ENCODE data around the gene STK35. TPM values are rescaled to one million over a fixed set of nuclear protein-coding genes. Genes with fewer than 3 reads are reported as not detected.

Gene STK35
- total RNA-seq, 1 donor, result 20.3 TPM

DNA sequence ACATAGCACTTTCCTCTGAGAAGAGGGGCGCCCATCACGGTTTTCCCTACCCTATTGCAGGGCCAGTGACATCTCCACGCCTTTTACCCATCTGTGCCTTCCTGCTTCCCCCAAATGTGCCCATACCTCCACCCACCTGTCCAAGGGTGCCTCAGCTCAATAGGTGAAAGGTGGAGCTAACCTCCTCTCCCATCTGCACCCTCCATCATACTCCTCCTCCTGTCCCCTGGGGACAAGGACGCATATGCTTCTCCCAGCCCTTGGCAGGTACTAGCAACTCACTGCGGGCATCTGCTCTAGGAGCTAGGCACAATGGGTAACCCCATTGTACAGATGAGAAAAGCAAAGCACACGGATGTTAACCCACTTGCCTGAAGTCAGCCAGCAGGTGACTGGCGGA lies 62.8 kb downstream of the STK35 start:
- no peak overlapping the region for H3K4me3 ChIP-seq (ENCODE audit: low read depth, low read length)
- TF ChIP-seq CTCF (IDR thresholded peaks at IDR 0.05; ENCODE audit: insufficient read depth, low read depth, low read length), result no peak
- no peak for DNase-seq (ENCODE audit: low read depth)

- no peak for DNase-seq (ENCODE audit: low read depth)
- H3K4me3 ChIP-seq (ENCODE audit: low read depth, low read length), result no peak overlapping the region
These were observed 63.3 kb downstream of the STK35 start for GRCh38 chr20:2164966-2165365.

DNA sequence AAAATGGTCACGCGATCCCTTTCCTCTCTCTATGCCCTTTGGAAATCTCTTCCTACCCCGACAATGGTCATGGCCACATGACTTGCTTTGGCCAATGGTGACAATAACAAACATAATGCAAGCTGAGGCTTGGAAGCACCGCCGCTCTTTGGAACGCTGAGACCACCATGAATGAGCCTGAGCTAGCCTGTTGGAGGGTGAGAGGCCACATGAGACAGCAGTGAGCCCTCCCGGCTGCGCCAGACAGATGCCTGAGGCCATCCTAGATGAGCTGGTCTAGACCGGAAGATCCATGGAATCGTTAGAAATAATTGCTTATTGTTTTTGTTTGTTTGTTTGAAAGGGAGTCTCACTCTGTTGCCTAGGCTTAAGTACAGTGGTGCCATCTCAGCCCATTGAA lies 64.2 kb downstream of the STK35 start:
- DNase-seq (ENCODE audit: low read depth), result no peak
- no peak overlapping the region for H3K4me3 ChIP-seq (ENCODE audit: low read depth, low read length)
- no peak for TF ChIP-seq CTCF (IDR thresholded peaks at IDR 0.05; ENCODE audit: insufficient read depth, low read depth, low read length)

More at GRCh38 chr20:2164966-2165365, 63.3 kb downstream of the STK35 start:
- no peak for TF ChIP-seq CTCF (IDR thresholded peaks at IDR 0.05; ENCODE audit: insufficient read depth, low read depth, low read length)

DNA sequence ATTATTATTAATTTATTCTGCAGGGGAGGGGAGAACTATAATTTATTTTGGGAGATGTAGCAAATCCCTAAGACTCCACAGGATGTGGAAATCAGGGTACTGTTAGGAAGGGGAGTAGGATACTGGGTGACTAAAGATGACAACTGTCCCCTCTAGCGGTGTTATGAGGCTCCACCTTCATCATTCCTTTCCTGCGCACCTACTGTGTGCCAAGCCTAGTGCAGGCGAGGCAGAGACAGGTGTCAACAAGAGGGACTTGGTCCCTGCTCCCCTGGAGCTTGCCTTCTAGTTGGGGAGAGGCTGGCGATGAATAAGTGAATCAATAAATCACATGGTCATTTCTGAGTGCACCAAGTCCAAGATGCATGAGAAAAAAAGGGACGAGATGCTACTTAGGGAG lies 65.5 kb downstream of the STK35 start:
- no peak for DNase-seq (ENCODE audit: low read depth)
- TF ChIP-seq CTCF (IDR thresholded peaks at IDR 0.05; ENCODE audit: insufficient read depth, low read depth, low read length), result no peak
- no peak overlapping the region for H3K4me3 ChIP-seq (ENCODE audit: low read depth, low read length)

DNA sequence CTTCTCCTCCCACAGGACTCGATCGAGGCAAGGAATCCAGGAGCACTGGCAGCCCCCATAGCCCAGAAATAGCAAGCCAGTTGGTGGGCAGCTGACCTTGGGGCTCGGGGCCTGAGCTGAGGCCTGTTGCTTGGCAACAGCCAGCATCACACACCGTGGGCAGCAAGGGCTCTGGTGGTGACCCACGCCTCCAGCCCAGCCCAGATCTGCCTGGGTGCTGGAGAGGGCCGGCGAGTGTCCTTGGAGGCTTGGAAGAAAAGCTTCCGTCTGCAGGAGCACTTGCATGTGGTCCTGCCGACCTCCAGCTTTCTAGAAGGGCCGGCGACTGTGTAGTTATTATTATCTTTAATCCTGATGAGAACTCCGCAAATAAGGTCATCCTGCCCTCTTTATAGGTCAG lies 67.3 kb downstream of the STK35 start:
- no peak overlapping the region for H3K4me3 ChIP-seq (ENCODE audit: low read depth, low read length)
- no peak for TF ChIP-seq CTCF (IDR thresholded peaks at IDR 0.05; ENCODE audit: insufficient read depth, low read depth, low read length)
- DNase-seq (ENCODE audit: low read depth), result no peak

DNA sequence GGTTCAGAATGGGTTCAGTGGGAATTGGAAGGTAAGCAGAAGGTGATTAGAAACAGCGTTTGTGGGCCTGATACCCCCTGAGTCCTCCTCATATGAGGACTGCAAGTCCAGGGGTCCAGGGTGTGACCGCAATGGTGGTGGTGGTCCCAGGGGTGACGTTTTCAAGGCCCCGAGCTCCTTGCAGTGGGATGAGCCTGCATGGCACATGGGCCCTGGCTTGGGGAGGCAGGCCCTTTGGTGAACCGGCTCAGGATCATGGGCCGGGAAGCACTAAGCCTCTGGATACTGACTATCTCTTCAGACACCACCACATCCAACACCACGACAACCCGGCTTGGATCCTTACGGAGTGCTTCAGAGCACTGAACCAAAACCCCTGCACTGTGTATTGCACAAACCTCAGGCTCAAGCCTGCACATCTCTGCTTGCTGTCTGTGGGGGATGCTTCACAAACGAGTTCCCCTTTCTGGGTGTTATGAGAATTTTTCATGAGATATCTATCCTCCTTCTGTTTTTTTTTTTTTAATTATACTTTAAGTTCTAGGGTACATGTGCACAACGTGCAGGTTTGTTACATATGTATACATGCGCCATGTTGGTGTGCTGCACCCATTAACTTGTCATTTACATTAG lies 67.9 kb downstream of the STK35 start:
- no peak overlapping the region for H3K4me3 ChIP-seq (ENCODE audit: low read depth, low read length)
- no peak for TF ChIP-seq CTCF (IDR thresholded peaks at IDR 0.05; ENCODE audit: insufficient read depth, low read depth, low read length)
- no peak for DNase-seq (ENCODE audit: low read depth)

DNA sequence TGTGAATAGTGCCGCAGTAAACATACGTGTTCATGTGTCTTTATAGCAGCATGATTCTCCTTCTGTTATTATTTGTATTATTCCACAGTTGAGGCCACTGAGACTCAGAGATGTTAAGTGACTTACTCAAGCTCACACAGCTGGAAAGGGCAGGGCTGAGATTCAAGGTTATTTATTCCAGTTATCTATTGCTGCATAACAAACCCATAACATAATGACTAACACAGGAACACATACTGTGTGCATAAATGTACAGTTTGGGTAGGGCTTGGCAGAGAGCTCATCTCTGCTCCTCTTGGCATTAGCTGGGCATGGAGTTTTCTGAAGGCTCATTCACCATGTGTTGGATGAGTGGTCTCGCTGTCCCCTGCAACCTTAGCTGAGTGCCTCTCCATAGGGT lies 68.8 kb downstream of the STK35 start:
- no peak overlapping the region for H3K4me3 ChIP-seq (ENCODE audit: low read depth, low read length)
- DNase-seq (ENCODE audit: low read depth), result no peak
- no peak for TF ChIP-seq CTCF (IDR thresholded peaks at IDR 0.05; ENCODE audit: insufficient read depth, low read depth, low read length)

Data from fibroblast of villous mesenchyme (primary cell).